H1 (cell line): ENCODE results near the gene ZNF407. TPM values are rescaled to one million over a fixed set of nuclear protein-coding genes. Genes with fewer than 3 reads are reported as not detected.

Source experiments
- CTCF ChIA-PET: fragments of 300-600 bp; sonication (Branson Sonifier 250); formaldehyde crosslinking; loops from one replicate; lab custom pipeline; 2021; ENCODE audit not compliant: partially characterized antibody; lab: Charles Lee
- POLR2A ChIA-PET: fragments of 300-600 bp; sonication (Branson Sonifier 250); formaldehyde crosslinking; loops from one replicate; lab custom pipeline; 2021; ENCODE audit warnings: inconsistent platforms; ENCODE audit not compliant: partially characterized antibody; lab: Charles Lee
- DNase-seq, 2 experiments: peaks; one replicate each; pipeline versions ENCODE4 v3.0.0 to v3.0.0-alpha.2; 2010 to 2022; ENCODE audit warnings: low spot score in 2 of 2, low read depth in 1 of 2, mixed read lengths in 1 of 2
- FAIRE-seq: peaks from 2 replicates; lab custom pipeline; 2011; peaks lifted over from hg19 to GRCh38; lab: Jason Lieb, UNC
- H2AFZ ChIP-seq: 2 replicates; pipeline ENCODE4 v1.8.1; 2012; ENCODE audit warnings: low read length, inconsistent platforms
- H2AK5ac ChIP-seq: 2 replicates; pipeline ENCODE4 v1.6.1; 2013; ENCODE audit warnings: low read depth, low read length
- H2BK120ac ChIP-seq: replicated peaks from 2 replicates; pipeline ENCODE3; 2013; ENCODE audit warnings: low read depth, low read length, inconsistent platforms
- H2BK12ac ChIP-seq: 2 replicates; pipeline ENCODE4 v1.6.1; 2013; ENCODE audit warnings: low read depth, low read length
- H2BK15ac ChIP-seq: 2 replicates; pipeline ENCODE4 v1.6.1; 2013; ENCODE audit warnings: low read length
- H2BK20ac ChIP-seq: 2 replicates; pipeline ENCODE4 v1.6.1; 2013; ENCODE audit warnings: low read length
- H2BK5ac ChIP-seq: 2 replicates; pipeline ENCODE4 v1.6.1; 2013; ENCODE audit warnings: low read depth, low read length
- H3K14ac ChIP-seq: 2 replicates; pipeline ENCODE4 v1.6.1; 2013; ENCODE audit warnings: inconsistent platforms; ENCODE audit not compliant: insufficient read length
- H3K18ac ChIP-seq: 2 replicates; pipeline ENCODE4 v1.6.1; 2013; ENCODE audit warnings: low read length; ENCODE audit errors: extremely low read depth
- H3K23ac ChIP-seq: 2 replicates; pipeline ENCODE4 v1.6.1; 2013; ENCODE audit warnings: inconsistent platforms; ENCODE audit not compliant: insufficient read length
- H3K23me2 ChIP-seq: 2 replicates; pipeline ENCODE4 v1.6.1; 2013; ENCODE audit warnings: low read depth, low read length
- H3K27ac ChIP-seq: 2 replicates; pipeline ENCODE4 v1.6.1; 2011; ENCODE audit warnings: low read depth, low read length, inconsistent platforms
- H3K27me3 ChIP-seq, 4 experiments: replicated peaks in 1 of 4; 1 replicate in 1 of 4; 2 replicates in 3 of 4; pipeline versions ENCODE4 v1.6.1 to v1.8.1; 2011 to 2013; ENCODE audit warnings: low read length in 3 of 4, mild to moderate bottlenecking in 3 of 4, inconsistent platforms in 2 of 4, mixed read lengths in 2 of 4, moderate library complexity in 1 of 4; ENCODE audit not compliant: control insufficient read depth in 3 of 4, insufficient read depth in 3 of 4; ENCODE audit errors: extremely low read depth in 1 of 4
- H3K36me3 ChIP-seq, 4 experiments: 2 replicates each; pipeline versions ENCODE4 v1.6.1 to v1.8.1; 2011 to 2013; ENCODE audit warnings: mild to moderate bottlenecking in 4 of 4, low read length in 3 of 4, moderate library complexity in 2 of 4, control low read depth in 1 of 4, inconsistent platforms in 1 of 4; ENCODE audit not compliant: insufficient read depth in 4 of 4, control insufficient read depth in 2 of 4
- H3K4ac ChIP-seq: replicated peaks from 2 replicates; pipeline ENCODE3; 2013; ENCODE audit warnings: low read length, low read depth, mixed read lengths, inconsistent platforms; ENCODE audit not compliant: insufficient read length
- H3K4me1 ChIP-seq, 4 experiments: replicated peaks in 1 of 4; 1 replicate in 1 of 4; 2 replicates in 3 of 4; pipeline versions ENCODE4 v1.6.1 to v1.8.1; 2011 to 2013; ENCODE audit warnings: low read length in 3 of 4, inconsistent platforms in 2 of 4, mixed read lengths in 1 of 4; ENCODE audit not compliant: insufficient read depth in 4 of 4, control insufficient read depth in 3 of 4
- H3K4me2 ChIP-seq, 2 experiments: 2 replicates each; pipeline versions ENCODE4 v1.6.1 to v1.8.1; 2011 to 2013; ENCODE audit warnings: low read depth in 2 of 2, low read length in 2 of 2, control low read depth in 1 of 2, inconsistent platforms in 1 of 2, mild to moderate bottlenecking in 1 of 2; ENCODE audit not compliant: insufficient read depth in 1 of 2
- H3K4me3 ChIP-seq, 4 experiments: fragments of 200-600, 300-600 bp in 1 of 4; sonication (generic), shearing (Covaris generic), sonication (Bioruptor Twin) in 1 of 4; 2 replicates each; pipeline versions ENCODE4 v1.5.1 to v1.8.1; 2011 to 2016; ENCODE audit warnings: low read length in 4 of 4, low read depth in 3 of 4, control low read depth in 2 of 4, inconsistent platforms in 2 of 4, mild to moderate bottlenecking in 2 of 4, mixed read lengths in 1 of 4, moderate library complexity in 1 of 4; ENCODE audit not compliant: insufficient read depth in 2 of 4; ENCODE audit errors: extremely low read depth in 1 of 4
- H3K56ac ChIP-seq: replicated peaks from 2 replicates; pipeline ENCODE3; 2013; ENCODE audit warnings: low read depth, mild to moderate bottlenecking, mixed read lengths, low read length, inconsistent platforms; ENCODE audit not compliant: insufficient read length
- H3K79me1 ChIP-seq: 2 replicates; pipeline ENCODE4 v1.6.1; 2013; ENCODE audit warnings: low read depth, low read length, control low read depth
- H3K79me2 ChIP-seq, 2 experiments: 2 replicates each; pipeline versions ENCODE4 v1.6.1 to v1.8.1; 2012 to 2013; ENCODE audit warnings: low read length in 2 of 2, mild to moderate bottlenecking in 2 of 2, inconsistent platforms in 1 of 2; ENCODE audit not compliant: insufficient read depth in 2 of 2, control insufficient read depth in 1 of 2
- H3K9ac ChIP-seq, 4 experiments: replicated peaks in 1 of 4; 1 replicate in 1 of 4; 2 replicates in 3 of 4; pipeline versions ENCODE4 v1.6.1 to v1.8.1; 2011 to 2013; ENCODE audit warnings: low read depth in 3 of 4, low read length in 3 of 4, control low read depth in 2 of 4, mild to moderate bottlenecking in 2 of 4, moderate library complexity in 2 of 4, inconsistent platforms in 1 of 4; ENCODE audit errors: extremely low read depth in 1 of 4
- H3K9me3 ChIP-seq, 2 experiments: 2 replicates each; pipeline versions ENCODE4 v1.6.1 to v1.8.1; 2012 to 2013; ENCODE audit warnings: mild to moderate bottlenecking in 2 of 2, moderate library complexity in 2 of 2, control low read depth in 1 of 2, inconsistent platforms in 1 of 2, low read depth in 1 of 2, low read length in 1 of 2, mixed read lengths in 1 of 2; ENCODE audit not compliant: insufficient read depth in 2 of 2
- H4K20me1 ChIP-seq, 2 experiments: replicated peaks in 1 of 2; 2 replicates each; pipeline versions ENCODE3 to v1.8.1; 2011 to 2013; ENCODE audit warnings: inconsistent platforms in 2 of 2, low read length in 2 of 2, mild to moderate bottlenecking in 1 of 2; ENCODE audit not compliant: insufficient read depth in 2 of 2, control insufficient read depth in 1 of 2
- H4K5ac ChIP-seq: 2 replicates; pipeline ENCODE4 v1.6.1; 2013; ENCODE audit warnings: low read length, low read depth, mixed read lengths, inconsistent platforms; ENCODE audit not compliant: insufficient read length
- H4K8ac ChIP-seq: 2 replicates; pipeline ENCODE4 v1.8.0; 2013; ENCODE audit warnings: mild to moderate bottlenecking, moderate library complexity, low read length, inconsistent platforms; ENCODE audit not compliant: insufficient read depth; ENCODE audit errors: extremely low read depth
- H4K91ac ChIP-seq: replicated peaks from 2 replicates; pipeline ENCODE3; 2013; ENCODE audit warnings: low read length, mixed read lengths, inconsistent platforms; ENCODE audit not compliant: insufficient read length
- CHD1 ChIP-seq: IDR thresholded peaks from 2 replicates; pipeline ENCODE4 v1.6.1; 2012; ENCODE audit warnings: low read depth, low read length, improper control_type of control experiment
- EZH2 ChIP-seq: fragments of 200-600 bp; sonication (generic); IDR thresholded peaks from 2 replicates; pipeline ENCODE4 v1.7.1; 2012; ENCODE audit warnings: low read depth, mild to moderate bottlenecking, moderate library complexity, low read length, inconsistent platforms; ENCODE audit not compliant: severe bottlenecking
- GTF2F1 ChIP-seq: IDR thresholded peaks from 2 replicates; pipeline ENCODE4 v1.6.1; 2012; ENCODE audit warnings: low read depth, low read length, improper control_type of control experiment, borderline replicate concordance
- HDAC2 ChIP-seq, 2 experiments: fragments of 300-600 bp in 1 of 2; sonication (generic) in 1 of 2; IDR thresholded peaks; 2 replicates each; pipeline ENCODE4 v1.6.1; 2011 to 2012; ENCODE audit warnings: low read depth in 2 of 2, low read length in 2 of 2, mild to moderate bottlenecking in 2 of 2, moderate library complexity in 2 of 2, borderline replicate concordance in 1 of 2, inconsistent platforms in 1 of 2
- KDM4A ChIP-seq: IDR thresholded peaks from one replicate; pipeline ENCODE4 v1.7.1; 2012; ENCODE audit warnings: low read depth, mild to moderate bottlenecking, moderate library complexity, low read length, inconsistent platforms; ENCODE audit not compliant: severe bottlenecking
- SIN3A ChIP-seq, 2 experiments: IDR thresholded peaks in 1 of 2; conservative IDR thresholded peaks in 1 of 2; 2 replicates each; pipeline ENCODE4 v1.6.1; 2011 to 2012; ENCODE audit warnings: low read length in 2 of 2, improper control_type of control experiment in 1 of 2, low read depth in 1 of 2, mild to moderate bottlenecking in 1 of 2
- WGBS, 2 experiments: shearing (Covaris generic) in 1 of 2; methylation state at CpG; one replicate each; pipeline versions ENCODE4 v1.1.6 to v1.1.7; 2013 to 2015; ENCODE audit warnings: low lambda C conversion rate in 2 of 2, mixed read lengths in 2 of 2, inconsistent platforms in 1 of 2, low coverage in 1 of 2, missing lambda C conversion rate in 1 of 2; ENCODE audit not compliant: insufficient replicate concordance in 2 of 2, insufficient coverage in 1 of 2, insufficient read length in 1 of 2; ENCODE audit errors: extremely low coverage in 1 of 2, missing lambda C conversion rate in 1 of 2; 5-methylcytosine and 5-hydroxymethylcytosine counted together
- polyA plus RNA-seq, 7 experiments: library from polyadenylated mRNA; depleted of rRNA in 3 of 7; stranded (reverse) in 5 of 7; unstranded in 2 of 7; fragments of >200 nt in 5 of 7; fragments of 200-250 nt in 2 of 7; gene quantifications; 1 replicate in 5 of 7; 2 replicates in 1 of 7; 4 replicates in 1 of 7; pipeline versions ENCODE4 v1.2.1 to v1.2.3, GENCODE V29; 2011 to 2013; ENCODE audit warnings: missing spikeins in 2 of 7, mixed read lengths in 2 of 7
- total RNA-seq: library from RNA; stranded (reverse); fragmentation: NEBNext Ultra II Directional; extraction: Animal tissue kit (Norgen Biotek cat#: 25700); gene quantifications from 2 replicates; pipeline ENCODE4 v1.2.1, GENCODE V29; 2021

Gene ZNF407
- total and polyA plus RNA-seq, 2 of the 8 experiments (the other 6 are each of a cell fraction or from before 2014, with no cell fraction given) = 1.5 to 6.8 TPM

DNA sequence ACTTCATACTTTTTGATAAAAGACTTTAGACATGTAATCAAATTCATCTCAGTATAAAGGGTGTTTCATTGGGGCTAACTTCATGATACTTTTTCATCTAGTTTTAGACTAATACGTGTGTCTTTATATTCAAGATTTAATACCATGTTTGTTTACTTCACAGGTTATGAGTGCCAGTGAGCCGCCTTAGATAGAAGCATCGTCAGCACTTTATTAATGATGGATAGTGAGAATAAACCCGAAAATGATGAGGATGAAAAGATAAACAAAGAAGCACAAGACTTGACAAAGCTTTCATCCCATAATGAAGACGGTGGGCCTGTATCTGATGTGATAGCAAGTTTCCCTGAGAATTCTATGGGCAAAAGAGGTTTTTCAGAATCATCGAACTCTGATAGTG, 33.1 kb downstream of the ZNF407 start:
- Histone ChIP-seq H4K8ac (no peak overlapping the region), H3K56ac (no peak overlapping the region), H3K79me1 (no peaks in the 10 kb centered on the region), H4K91ac (no peak overlapping the region), H3K9me3 (no peaks in the 10 kb centered on the region), H3K79me2 (peaks cover 0 to 2% of the 10 kb centered on the region in 2 experiments; a peak in 1 of 4 replicates), H2BK20ac (no peak overlapping the region), H4K5ac (no peak overlapping the region), H3K23ac (no peak overlapping the region), H3K4me2 (no peak overlapping the region), H3K27ac (no peak overlapping the region), H3K23me2 (no peaks in the 10 kb centered on the region), H3K36me3 (no peaks in the 10 kb centered on the region), H3K18ac (no peak overlapping the region), H3K4me3 (no peak overlapping the region), H3K27me3 (no peaks in the 10 kb centered on the region), H3K4me1 (peaks cover 0 to 5% (median 0%) of the 10 kb centered on the region in 4 experiments; a peak in 1 of 7 replicates), H3K9ac (no peak overlapping the region), H2AFZ (no peak overlapping the region), H3K4ac (no peak overlapping the region), H2BK15ac (no peak overlapping the region), H3K14ac (no peak overlapping the region), H2AK5ac (no peak overlapping the region), H2BK12ac (no peak overlapping the region), H2BK5ac (no peak overlapping the region), H4K20me1 (no peaks in the 10 kb centered on the region), H2BK120ac (no peak overlapping the region)
- ChIA-PET POLR2A (no interaction called here), CTCF (interaction anchor here (0.6 kb wide), 1 partner anchor 205 kb away, joined by 6 read pairs; no protein-coding TSS in a partner anchor)
- FAIRE-seq (no peak), DNase-seq (no peak)
- TF ChIP-seq KDM4A (no peak), SIN3A (conservative IDR thresholded peaks at IDR 0.05 in 1 of 2, IDR thresholded peaks at IDR 0.05 in 1 of 2; ENCODE audit: low read depth in 1 of 2, low read length in 2 of 2) (no peak), EZH2 (no peak), GTF2F1 (no peak), CHD1 (no peak), HDAC2 (IDR thresholded peaks at IDR 0.05; ENCODE audit: borderline replicate concordance in 1 of 2, low read depth in 2 of 2, low read length in 2 of 2) (no peak)
- 88% methylated on average over 6 of the region's 6 CpGs; no CpG with 5 or more reads in 1 of the 2 experiments for WGBS, 2 experiments
